H9 (cell line): ENCODE measurements around the gene C19orf25. TPM values are rescaled to one million over a fixed set of nuclear protein-coding genes. Genes with fewer than 3 reads are reported as not detected.

Experiments used
- DNase-seq: peaks from one replicate; pipeline ENCODE4 v3.0.0-alpha.2; 2017
- H2AFZ ChIP-seq: one replicate; pipeline ENCODE4 v1.6.1; 2013; ENCODE audit warnings: mild to moderate bottlenecking, low read length, control low read depth, moderate library complexity
- H2AK5ac ChIP-seq: 2 replicates; pipeline ENCODE4 v1.6.1; 2013; ENCODE audit warnings: low read length, control low read depth, mixed read lengths; ENCODE audit not compliant: insufficient read length
- H2BK120ac ChIP-seq: one replicate; pipeline ENCODE4 v1.6.1; 2013; ENCODE audit warnings: low read depth, mild to moderate bottlenecking, low read length, control low read depth, inconsistent platforms; ENCODE audit not compliant: poor library complexity, severe bottlenecking
- H2BK12ac ChIP-seq: 2 replicates; pipeline ENCODE4 v1.6.1; 2013; ENCODE audit warnings: low read length, control low read depth, mixed read lengths, low read depth; ENCODE audit not compliant: insufficient read length
- H2BK15ac ChIP-seq: 2 replicates; pipeline ENCODE4 v1.6.1; 2013; ENCODE audit warnings: low read depth, low read length, control low read depth
- H2BK20ac ChIP-seq: one replicate; pipeline ENCODE4 v1.6.1; 2013; ENCODE audit warnings: low read depth, mild to moderate bottlenecking, low read length, control low read depth, inconsistent platforms; ENCODE audit not compliant: poor library complexity, severe bottlenecking
- H2BK5ac ChIP-seq: 2 replicates; pipeline ENCODE4 v1.6.1; 2013; ENCODE audit warnings: low read length, control low read depth, mixed read lengths; ENCODE audit not compliant: insufficient read length
- H3K14ac ChIP-seq: 2 replicates; pipeline ENCODE4 v1.6.1; 2013; ENCODE audit warnings: low read length, control low read depth; ENCODE audit not compliant: insufficient read depth
- H3K18ac ChIP-seq: 2 replicates; pipeline ENCODE4 v1.6.1; 2013; ENCODE audit warnings: low read depth, mild to moderate bottlenecking, mixed read lengths, low read length, control low read depth; ENCODE audit not compliant: insufficient read length
- H3K23ac ChIP-seq: 2 replicates; pipeline ENCODE4 v1.6.1; 2013; ENCODE audit warnings: low read length, control low read depth, mixed read lengths, low read depth; ENCODE audit not compliant: insufficient read length
- H3K23me2 ChIP-seq: 2 replicates; pipeline ENCODE4 v1.6.1; 2013; ENCODE audit warnings: low read depth, mild to moderate bottlenecking, mixed read lengths, low read length, control low read depth; ENCODE audit not compliant: insufficient read length, poor library complexity, severe bottlenecking
- H3K27ac ChIP-seq: 2 replicates; pipeline ENCODE4 v1.5.1; 2013; ENCODE audit warnings: low read length, control low read depth, mixed read lengths, low read depth; ENCODE audit not compliant: insufficient read length
- H3K27me3 ChIP-seq: 2 replicates; pipeline ENCODE4 v1.6.1; 2013; ENCODE audit warnings: low read length, control low read depth, inconsistent platforms; ENCODE audit not compliant: insufficient read depth
- H3K4ac ChIP-seq: 2 replicates; pipeline ENCODE4 v1.6.1; 2013; ENCODE audit warnings: low read depth, mild to moderate bottlenecking, control low read depth, inconsistent platforms, low read length, moderate library complexity
- H3K4me1 ChIP-seq: 2 replicates; pipeline ENCODE4 v1.6.1; 2013; ENCODE audit warnings: low read length, control low read depth, inconsistent platforms; ENCODE audit not compliant: insufficient read depth
- H3K4me2 ChIP-seq: 2 replicates; pipeline ENCODE4 v1.6.1; 2013; ENCODE audit warnings: low read length, control low read depth, mixed read lengths; ENCODE audit not compliant: insufficient read length, insufficient read depth
- H3K56ac ChIP-seq: 2 replicates; pipeline ENCODE4 v1.6.1; 2013; ENCODE audit warnings: low read depth, mild to moderate bottlenecking, mixed read lengths, low read length, control low read depth; ENCODE audit not compliant: insufficient read length
- H3K79me1 ChIP-seq: 2 replicates; pipeline ENCODE4 v1.6.1; 2013; ENCODE audit warnings: low read depth, mild to moderate bottlenecking, moderate library complexity, low read length, control low read depth, inconsistent platforms; ENCODE audit not compliant: insufficient read depth, poor library complexity, severe bottlenecking
- H3K79me2 ChIP-seq: 2 replicates; pipeline ENCODE4 v1.6.1; 2013; ENCODE audit warnings: low read length, control low read depth, inconsistent platforms; ENCODE audit not compliant: insufficient read depth
- H3K9ac ChIP-seq: 2 replicates; pipeline ENCODE4 v1.6.1; 2013; ENCODE audit warnings: low read length, control low read depth, mixed read lengths; ENCODE audit not compliant: insufficient read length; ENCODE audit errors: extremely low read depth
- H3K9me3 ChIP-seq: one replicate; pipeline ENCODE4 v1.6.1; 2013; ENCODE audit warnings: low read depth, low read length, inconsistent platforms; ENCODE audit not compliant: control insufficient read depth
- H3T11ph ChIP-seq: one replicate; pipeline ENCODE4 v1.6.1; 2013; ENCODE audit warnings: mild to moderate bottlenecking, low read length, control low read depth, inconsistent platforms
- H4K20me1 ChIP-seq: one replicate; pipeline ENCODE4 v1.6.1; 2013; ENCODE audit not compliant: control insufficient read depth, insufficient read length, insufficient read depth
- H4K5ac ChIP-seq: 2 replicates; pipeline ENCODE4 v1.6.1; 2013; ENCODE audit warnings: low read depth, mild to moderate bottlenecking, mixed read lengths, low read length, control low read depth; ENCODE audit not compliant: insufficient read length
- H4K8ac ChIP-seq: replicated peaks from 2 replicates; pipeline ENCODE4 v1.6.1; 2013; ENCODE audit warnings: low read length, control low read depth, mixed read lengths, low read depth; ENCODE audit not compliant: insufficient read length
- H4K91ac ChIP-seq: 2 replicates; pipeline ENCODE4 v1.6.1; 2013; ENCODE audit warnings: low read depth, mild to moderate bottlenecking, moderate library complexity, mixed read lengths, low read length, control low read depth; ENCODE audit not compliant: insufficient read length
- H3K27ac Mint-ChIP-seq, 3 experiments: 2 replicates in 2 of 3; 3 replicates in 1 of 3; pipeline ENCODE4 v1.8.0; 2020 to 2021; ENCODE audit warnings: mixed read lengths in 3 of 3, mild to moderate bottlenecking in 1 of 3, moderate library complexity in 1 of 3
- H3K27me3 Mint-ChIP-seq: 2 replicates; pipeline ENCODE4 v1.8.0; 2021; ENCODE audit warnings: low read depth, mild to moderate bottlenecking, moderate library complexity, mixed read lengths
- H3K36me3 Mint-ChIP-seq, 3 experiments: 2 replicates in 2 of 3; 3 replicates in 1 of 3; pipeline ENCODE4 v1.8.0; 2020 to 2021; ENCODE audit warnings: low read depth in 3 of 3, mixed read lengths in 3 of 3; ENCODE audit not compliant: insufficient read depth in 1 of 3
- H3K4me1 Mint-ChIP-seq, 2 experiments: 2 replicates each; pipeline ENCODE4 v1.8.0; 2020; ENCODE audit warnings: mixed read lengths in 2 of 2
- H3K4me3 Mint-ChIP-seq, 2 experiments: 2 replicates in 1 of 2; 3 replicates in 1 of 2; pipeline ENCODE4 v1.8.0; 2020 to 2021; ENCODE audit warnings: mild to moderate bottlenecking in 2 of 2, mixed read lengths in 2 of 2, moderate library complexity in 1 of 2
- H3K9me3 Mint-ChIP-seq, 2 experiments: 2 replicates in 1 of 2; 3 replicates in 1 of 2; pipeline ENCODE4 v1.8.0; 2020; ENCODE audit warnings: mild to moderate bottlenecking in 2 of 2, mixed read lengths in 2 of 2, moderate library complexity in 1 of 2
- CTCF ChIP-seq: fragments of 200-600 bp; sonication (generic); conservative IDR thresholded peaks from 3 replicates; pipeline ENCODE4 v1.8.0; 2021; ENCODE audit warnings: antibody characterized with exemption, mild to moderate bottlenecking
- WGBS: extraction: QIAGEN DNeasy Blood & Tissue Kit; methylation state at CpG from one replicate; pipeline ENCODE4 v1.1.7; 2013; ENCODE audit warnings: missing lambda C conversion rate, low lambda C conversion rate, mixed read lengths; ENCODE audit not compliant: insufficient read length; ENCODE audit errors: extremely low coverage; 5-methylcytosine and 5-hydroxymethylcytosine counted together
- total RNA-seq: library from RNA; stranded (reverse); gene quantifications from 2 replicates; pipeline ENCODE4 v1.2.1, GENCODE V29; 2021

C19orf25 gene
- total RNA-seq, 1 experiment from 2014 or later = 36.8 TPM

GRCh38 chr19:1446713-1447481 is 32.1 kb downstream of the C19orf25 start:
- Histone ChIP-seq H4K91ac (no peak overlapping the region), H3K27ac (no peak overlapping the region), H2BK120ac (no peak overlapping the region), H3K4me2 (peak overlapping the region; percentile 7), H4K20me1 (no peaks in the 10 kb centered on the region), H3K79me1 (no peaks in the 10 kb centered on the region), H3K27me3 (peaks cover 24% of the 10 kb centered on the region; the same call in 1 of the 2 replicates), H2AK5ac (no peak overlapping the region), H2AFZ (no peak overlapping the region), H3K9ac (no peak overlapping the region), H2BK5ac (no peak overlapping the region), H2BK15ac (no peak overlapping the region), H4K5ac (no peak overlapping the region), H3K79me2 (no peaks in the 10 kb centered on the region), H4K8ac (no peak overlapping the region), H3K4ac (no peak overlapping the region), H3K9me3 (no peaks in the 10 kb centered on the region), H3K14ac (no peak overlapping the region), H3K56ac (no peak overlapping the region), H2BK12ac (no peak overlapping the region), H2BK20ac (no peak overlapping the region), H3T11ph (no peak overlapping the region), H3K18ac (no peak overlapping the region), H3K23ac (no peak overlapping the region), H3K23me2 (peaks cover 7% of the 10 kb centered on the region), H3K4me1 (no peaks in the 10 kb centered on the region)
- H3K9me3 Mint-ChIP-seq = no peaks in the 10 kb centered on the region; a peak in 1 of 5 replicates
- TF ChIP-seq CTCF = no peak
- H3K27ac Mint-ChIP-seq = no peak overlapping the region
- H3K4me1 Mint-ChIP-seq = peaks cover 10 to 31% of the 10 kb centered on the region in 2 experiments
- no CpG with 5 or more reads among the region's 63 CpGs for WGBS
- DNase-seq = peak; percentile 57
- H3K4me3 Mint-ChIP-seq = peak overlapping the region; percentile 36 to 78
- peaks cover 3 to 14% (median 10%) of the 10 kb centered on the region in 3 experiments; a peak in 6 of 7 replicates for H3K36me3 Mint-ChIP-seq
- H3K27me3 Mint-ChIP-seq = peaks cover 68% of the 10 kb centered on the region
